ENCODE data around the gene PRKAR2B. TPM values are rescaled to one million over a fixed set of nuclear protein-coding genes. Genes with fewer than 3 reads are reported as not detected.

The PRKAR2B gene
- total RNA-seq, result 1 to 10 TPM; 1.6 to 1.9 TPM

GRCh38 chr7:107044347-107045194 lies at the start of gene PRKAR2B:
Gene PRKAR2B (plus strand): TSS chr7:107044705. CDS start chr7:107044908, 203 bp downstream.
- DNase-seq (peak; percentile 79), ATAC-seq (peak; percentile 97)
- CTCF ChIA-PET, result no interaction called here
- no peak within 1 kb of the TSS for H3K27ac Mint-ChIP-seq
- no peaks in the 10 kb centered on the region for H3K36me3 Mint-ChIP-seq (ENCODE audit: low read depth)
- POLR2A ChIA-PET, result interaction anchor here (0.9 kb wide), 1 partner anchor 86 kb away, joined by 3 read pairs; no protein-coding TSS in a partner anchor
- no peaks in the 10 kb centered on the region for H3K9me3 Mint-ChIP-seq (ENCODE audit: insufficient read depth)
- H3K4me1 Mint-ChIP-seq (ENCODE audit: low read depth), result peaks cover 7% of the 10 kb centered on the region
- peak within 1 kb of the TSS; percentile 82 for H3K4me3 Mint-ChIP-seq
- peaks cover 27% of the 10 kb centered on the region for H3K27me3 Mint-ChIP-seq (ENCODE audit: low read depth)

DNA sequence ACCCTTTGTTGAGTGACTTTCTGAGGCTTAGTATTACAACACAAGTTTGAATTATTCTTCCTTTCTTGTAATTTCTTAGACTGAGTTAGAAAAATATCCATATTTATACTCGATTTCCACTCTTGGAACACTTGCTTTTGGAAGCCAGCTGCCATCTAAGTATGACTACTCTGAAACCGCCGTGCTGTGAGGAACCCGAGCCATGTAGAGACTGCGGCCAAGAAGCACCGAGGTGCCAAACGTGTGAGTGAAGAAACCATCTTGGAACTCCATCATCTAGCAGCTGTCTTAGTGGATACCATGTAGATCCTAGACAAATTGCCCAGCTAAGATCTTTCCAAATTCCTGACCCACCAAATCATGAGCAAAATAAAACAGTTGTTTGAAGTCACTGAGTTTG lies 49.7 kb upstream of the PRKAR2B start:
- CTCF ChIA-PET, result no interaction called here

GRCh38 chr7:106997487-106998271 lies 46.8 kb upstream of the PRKAR2B start:
- ChIA-PET CTCF (no interaction called here), POLR2A (no interaction called here)
- H3K4me1 Mint-ChIP-seq (ENCODE audit: low read depth), result no peaks in the 10 kb centered on the region
- H3K27me3 Mint-ChIP-seq (ENCODE audit: low read depth), result peaks cover 16% of the 10 kb centered on the region
- DNase-seq (no peak), ATAC-seq (no peak)
- H3K36me3 Mint-ChIP-seq (ENCODE audit: low read depth), result no peaks in the 10 kb centered on the region
- no peaks in the 10 kb centered on the region for H3K9me3 Mint-ChIP-seq (ENCODE audit: insufficient read depth)
- no peak overlapping the region for H3K27ac Mint-ChIP-seq
- no peak overlapping the region for H3K4me3 Mint-ChIP-seq

More for the DNA sequence above, 49.7 kb upstream of the PRKAR2B start:
- no peak for ATAC-seq
- Mint-ChIP-seq H3K36me3 (ENCODE audit: low read depth) (no peaks in the 10 kb centered on the region), H3K27me3 (ENCODE audit: low read depth) (peaks cover 14% of the 10 kb centered on the region), H3K9me3 (ENCODE audit: insufficient read depth) (no peaks in the 10 kb centered on the region), H3K4me1 (ENCODE audit: low read depth) (no peaks in the 10 kb centered on the region), H3K4me3 (no peak overlapping the region), H3K27ac (no peak overlapping the region)
- DNase-seq, result no peak
- POLR2A ChIA-PET, result no interaction called here

- no peak for ATAC-seq
- H3K27ac Mint-ChIP-seq, result no peak overlapping the region
- no peaks in the 10 kb centered on the region for H3K36me3 Mint-ChIP-seq (ENCODE audit: low read depth)
These were observed 45.5 kb upstream of the PRKAR2B start for GRCh38 chr7:106999023-106999422.

GRCh38 chr7:107001490-107001889 lies 43.0 kb upstream of the PRKAR2B start:
- ATAC-seq, result no peak

More at GRCh38 chr7:106999023-106999422, 45.5 kb upstream of the PRKAR2B start:
- Mint-ChIP-seq H3K4me3 (no peak overlapping the region), H3K9me3 (ENCODE audit: insufficient read depth) (no peaks in the 10 kb centered on the region), H3K27me3 (ENCODE audit: low read depth) (peaks cover 16% of the 10 kb centered on the region), H3K4me1 (ENCODE audit: low read depth) (no peaks in the 10 kb centered on the region)
- ChIA-PET CTCF (no interaction called here), POLR2A (no interaction called here)
- no peak for DNase-seq

GRCh38 chr7:107002126-107002525 lies 42.4 kb upstream of the PRKAR2B start:
- CTCF ChIA-PET, result no interaction called here
- no peaks in the 10 kb centered on the region for H3K36me3 Mint-ChIP-seq (ENCODE audit: low read depth)

More at GRCh38 chr7:107001490-107001889, 43.0 kb upstream of the PRKAR2B start:
- Mint-ChIP-seq H3K27me3 (ENCODE audit: low read depth) (peaks cover 16% of the 10 kb centered on the region), H3K36me3 (ENCODE audit: low read depth) (no peaks in the 10 kb centered on the region), H3K4me1 (ENCODE audit: low read depth) (no peaks in the 10 kb centered on the region), H3K4me3 (no peak overlapping the region), H3K9me3 (ENCODE audit: insufficient read depth) (no peaks in the 10 kb centered on the region), H3K27ac (no peak overlapping the region)
- ChIA-PET POLR2A (no interaction called here), CTCF (no interaction called here)
- no peak for DNase-seq

DNA sequence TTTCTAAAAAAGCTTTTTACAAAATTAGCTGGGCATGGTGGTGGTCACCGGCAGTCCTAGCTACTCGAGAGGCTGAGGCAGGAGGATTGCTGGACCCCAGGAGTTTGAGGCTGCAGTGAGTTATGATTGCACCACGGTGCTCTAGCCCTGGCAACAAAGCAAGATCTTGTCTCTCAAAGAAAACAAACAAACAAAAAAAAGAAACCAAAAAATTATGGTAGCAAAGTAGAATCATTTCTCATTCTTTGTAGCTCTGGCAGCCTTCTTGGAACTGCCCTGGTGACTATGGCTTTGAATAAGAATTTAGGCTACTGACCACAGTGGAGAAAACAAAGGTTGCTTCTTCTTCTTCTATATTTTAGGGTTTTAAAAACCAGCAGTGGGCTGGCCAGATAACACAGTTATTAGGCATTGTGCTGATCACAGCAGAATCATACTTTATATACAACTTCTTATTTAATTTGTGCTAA lies 41.9 kb upstream of the PRKAR2B start:
- ATAC-seq (no peak), DNase-seq (no peak)
- peaks cover 15% of the 10 kb centered on the region for H3K27me3 Mint-ChIP-seq (ENCODE audit: low read depth)
- H3K36me3 Mint-ChIP-seq (ENCODE audit: low read depth), result no peaks in the 10 kb centered on the region
- CTCF ChIA-PET, result no interaction called here
- H3K4me1 Mint-ChIP-seq (ENCODE audit: low read depth), result no peaks in the 10 kb centered on the region
- H3K9me3 Mint-ChIP-seq (ENCODE audit: insufficient read depth), result no peaks in the 10 kb centered on the region
- no peak overlapping the region for H3K4me3 Mint-ChIP-seq
- H3K27ac Mint-ChIP-seq, result no peak overlapping the region
- POLR2A ChIA-PET, result no interaction called here

More at GRCh38 chr7:107002126-107002525, 42.4 kb upstream of the PRKAR2B start:
- POLR2A ChIA-PET, result no interaction called here
- no peak for ATAC-seq
- no peak for DNase-seq
- H3K4me1 Mint-ChIP-seq (ENCODE audit: low read depth), result no peaks in the 10 kb centered on the region
- no peak overlapping the region for H3K4me3 Mint-ChIP-seq
- H3K27me3 Mint-ChIP-seq (ENCODE audit: low read depth), result peaks cover 16% of the 10 kb centered on the region
- no peaks in the 10 kb centered on the region for H3K9me3 Mint-ChIP-seq (ENCODE audit: insufficient read depth)
- H3K27ac Mint-ChIP-seq, result no peak overlapping the region

DNA sequence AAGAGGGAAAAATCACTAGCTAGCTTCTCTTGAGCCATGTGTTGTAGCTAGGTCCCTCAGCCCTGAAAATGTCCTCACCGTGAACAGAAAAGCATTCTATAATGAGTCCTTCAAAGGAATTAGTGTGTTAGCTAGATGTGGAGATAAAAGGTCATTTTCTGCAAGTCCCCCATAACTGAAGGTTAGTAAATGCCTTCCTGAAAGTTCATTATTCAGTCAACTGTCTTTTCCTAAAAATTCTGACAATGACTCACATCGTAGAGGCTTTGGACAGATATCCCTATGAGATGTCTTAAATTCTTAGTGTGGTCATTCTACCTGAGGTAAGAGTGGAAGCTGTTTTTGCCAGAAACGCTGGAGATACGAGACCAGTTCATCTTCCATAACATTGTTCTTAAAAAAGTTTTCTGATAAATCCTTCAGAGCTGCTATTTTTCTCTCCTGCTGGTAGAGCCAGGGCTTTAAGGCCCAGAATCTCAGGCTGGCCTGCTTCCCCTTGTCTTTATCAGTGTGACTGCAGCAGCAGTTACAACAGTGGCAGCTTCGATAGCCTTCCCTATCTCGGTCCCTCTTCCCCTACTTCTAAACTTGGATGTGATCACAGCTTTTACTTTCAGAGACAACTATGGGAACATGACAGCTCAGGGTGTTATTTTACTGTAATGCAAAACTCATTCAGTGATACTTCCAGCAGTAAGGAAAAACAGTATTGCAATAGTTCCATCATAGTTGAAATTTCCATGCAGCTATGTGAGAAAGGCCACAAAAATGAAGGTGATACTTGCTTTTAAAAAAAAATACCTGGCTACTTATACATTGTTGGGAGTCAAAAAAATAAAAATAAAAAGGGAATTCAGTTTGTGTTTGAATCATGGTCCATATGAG lies 37.3 kb upstream of the PRKAR2B start:
- no peaks in the 10 kb centered on the region for H3K9me3 Mint-ChIP-seq (ENCODE audit: insufficient read depth)
- POLR2A ChIA-PET, result interaction anchor here (0.6 kb wide), 1 partner anchor 189 kb away, joined by 3 read pairs; no protein-coding TSS in a partner anchor
- peaks cover 2% of the 10 kb centered on the region for H3K27me3 Mint-ChIP-seq (ENCODE audit: low read depth)
- CTCF ChIA-PET, result no interaction called here
- H3K4me3 Mint-ChIP-seq, result no peak overlapping the region
- H3K27ac Mint-ChIP-seq, result no peak overlapping the region
- DNase-seq (no peak), ATAC-seq (no peak)
- no peaks in the 10 kb centered on the region for H3K36me3 Mint-ChIP-seq (ENCODE audit: low read depth)
- no peaks in the 10 kb centered on the region for H3K4me1 Mint-ChIP-seq (ENCODE audit: low read depth)

- Mint-ChIP-seq H3K4me3 (no peak overlapping the region), H3K9me3 (ENCODE audit: insufficient read depth) (no peaks in the 10 kb centered on the region), H3K27ac (no peak overlapping the region), H3K4me1 (ENCODE audit: low read depth) (no peaks in the 10 kb centered on the region), H3K36me3 (ENCODE audit: low read depth) (no peaks in the 10 kb centered on the region), H3K27me3 (ENCODE audit: low read depth) (peaks cover 2% of the 10 kb centered on the region)
- ATAC-seq (no peak), DNase-seq (no peak)
- ChIA-PET CTCF (no interaction called here), POLR2A (interaction anchor here (0.6 kb wide), 1 partner anchor 189 kb away, joined by 3 read pairs; no protein-coding TSS in a partner anchor)
These were observed 36.6 kb upstream of the PRKAR2B start for GRCh38 chr7:107007892-107008287.

DNA sequence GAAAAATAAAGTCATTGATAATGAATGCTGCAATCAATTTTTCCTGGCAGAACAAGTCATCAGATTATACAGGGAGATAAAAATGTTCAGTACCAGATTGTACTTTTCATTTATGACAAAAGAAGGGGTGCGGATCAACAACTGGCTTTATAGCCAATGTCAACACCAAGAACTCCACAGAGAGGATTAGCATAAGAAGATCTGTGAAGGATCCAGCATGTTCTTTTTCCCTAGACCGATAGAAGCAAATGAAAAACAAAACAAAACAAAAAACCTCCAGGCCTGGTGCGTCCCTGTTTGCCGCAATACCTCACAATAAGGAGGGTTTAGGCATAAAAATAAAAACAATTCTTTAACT lies 34.7 kb upstream of the PRKAR2B start:
- ATAC-seq (no peak), DNase-seq (no peak)
- Mint-ChIP-seq H3K4me3 (no peak overlapping the region), H3K27me3 (ENCODE audit: low read depth) (no peaks in the 10 kb centered on the region), H3K36me3 (ENCODE audit: low read depth) (no peaks in the 10 kb centered on the region), H3K4me1 (ENCODE audit: low read depth) (no peaks in the 10 kb centered on the region), H3K27ac (no peak overlapping the region), H3K9me3 (ENCODE audit: insufficient read depth) (no peaks in the 10 kb centered on the region)
- CTCF ChIA-PET, result no interaction called here
- POLR2A ChIA-PET, result no interaction called here

- Mint-ChIP-seq H3K4me1 (ENCODE audit: low read depth) (no peaks in the 10 kb centered on the region), H3K27ac (no peak overlapping the region), H3K36me3 (ENCODE audit: low read depth) (no peaks in the 10 kb centered on the region), H3K9me3 (ENCODE audit: insufficient read depth) (no peaks in the 10 kb centered on the region), H3K27me3 (ENCODE audit: low read depth) (no peaks in the 10 kb centered on the region), H3K4me3 (no peak overlapping the region)
- no peak for ATAC-seq
- DNase-seq, result no peak
- POLR2A ChIA-PET, result no interaction called here
- CTCF ChIA-PET, result no interaction called here
These were observed 31.8 kb upstream of the PRKAR2B start for GRCh38 chr7:107012691-107013090.

Measured in activated CD8-positive, alpha-beta T cell treated with anti-CD3 and anti-CD28 coated beads, Interleukin-2, amount 10 ng/mL, durations not matched to agents 7 days and 5 days (primary cell).